ENCODE measurements around the gene LGI1. TPM values are rescaled to one million over a fixed set of nuclear protein-coding genes. Genes with fewer than 3 reads are reported as not detected.

LGI1 gene
- total and polyA plus RNA-seq, 2 experiments from 2014 or later: 0.56 to 2.6 TPM

DNA sequence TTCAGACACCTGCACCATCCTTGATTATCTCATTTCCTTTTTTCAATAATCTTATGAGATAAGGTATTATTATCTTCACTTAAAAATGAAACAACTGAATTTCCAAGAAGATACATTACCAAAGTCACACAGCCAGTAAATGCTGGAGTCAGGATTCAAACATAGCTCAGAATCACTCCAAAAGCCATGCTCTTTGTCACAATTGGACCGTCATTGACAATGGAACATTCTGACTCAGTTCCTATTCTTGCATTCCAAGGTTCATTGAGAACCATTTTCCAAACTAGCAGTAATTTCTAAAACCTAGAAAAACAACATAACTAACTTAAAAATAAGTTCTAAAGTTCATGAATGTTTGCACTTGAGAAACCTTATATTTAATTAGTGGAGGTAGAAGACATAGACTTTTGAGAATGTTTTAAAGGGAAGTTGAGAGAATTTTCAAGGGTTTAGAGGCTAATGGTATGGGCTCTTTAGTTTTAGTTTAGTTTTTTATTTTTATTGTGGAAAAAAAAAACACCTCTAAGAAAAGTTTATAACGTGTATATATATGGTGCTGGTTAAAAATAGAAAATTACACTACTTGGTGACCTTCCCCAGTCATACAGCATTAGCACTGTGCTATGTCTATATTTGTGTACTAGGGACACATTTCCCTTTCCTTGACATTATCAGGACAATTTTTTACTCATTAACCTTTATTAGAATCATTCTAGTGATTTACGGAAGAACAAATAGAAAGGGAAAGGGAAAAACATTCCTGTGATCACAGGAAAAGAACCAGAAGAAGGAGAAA, 30.9 kb downstream of the LGI1 start:
- H3K79me2 ChIP-seq: no peaks in the 10 kb centered on the region
- H3K36me3 ChIP-seq (replicated peaks; ENCODE audit: insufficient read depth, low read depth): no peaks in the 10 kb centered on the region
- no peak overlapping the region for H3K4me3 ChIP-seq
- no peaks in the 10 kb centered on the region for H3K9me2 ChIP-seq (replicated peaks; ENCODE audit: insufficient read depth)
- TF ChIP-seq EZH2phosphoT487 (IDR thresholded peaks at IDR 0.05; ENCODE audit: low read depth, severe bottlenecking, unreplicated experiment) (no peak), EZH2 (IDR thresholded peaks at IDR 0.05; ENCODE audit: borderline replicate concordance) (no peak)
- TF ChIP-seq, protein P1, sequence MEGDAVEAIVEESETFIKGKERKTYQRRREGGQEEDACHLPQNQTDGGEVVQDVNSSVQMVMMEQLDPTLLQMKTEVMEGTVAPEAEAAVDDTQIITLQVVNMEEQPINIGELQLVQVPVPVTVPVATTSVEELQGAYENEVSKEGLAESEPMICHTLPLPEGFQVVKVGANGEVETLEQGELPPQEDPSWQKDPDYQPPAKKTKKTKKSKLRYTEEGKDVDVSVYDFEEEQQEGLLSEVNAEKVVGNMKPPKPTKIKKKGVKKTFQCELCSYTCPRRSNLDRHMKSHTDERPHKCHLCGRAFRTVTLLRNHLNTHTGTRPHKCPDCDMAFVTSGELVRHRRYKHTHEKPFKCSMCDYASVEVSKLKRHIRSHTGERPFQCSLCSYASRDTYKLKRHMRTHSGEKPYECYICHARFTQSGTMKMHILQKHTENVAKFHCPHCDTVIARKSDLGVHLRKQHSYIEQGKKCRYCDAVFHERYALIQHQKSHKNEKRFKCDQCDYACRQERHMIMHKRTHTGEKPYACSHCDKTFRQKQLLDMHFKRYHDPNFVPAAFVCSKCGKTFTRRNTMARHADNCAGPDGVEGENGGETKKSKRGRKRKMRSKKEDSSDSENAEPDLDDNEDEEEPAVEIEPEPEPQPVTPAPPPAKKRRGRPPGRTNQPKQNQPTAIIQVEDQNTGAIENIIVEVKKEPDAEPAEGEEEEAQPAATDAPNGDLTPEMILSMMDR (IDR thresholded peaks at IDR 0.05; ENCODE audit: poor library complexity): no peak
- DNase-seq (ENCODE audit: low spot score): no peak
- H3K4me2 ChIP-seq: no peak overlapping the region
- H3K27me3 ChIP-seq: no peaks in the 10 kb centered on the region
- no peak overlapping the region for H2AFZ ChIP-seq
- no peaks in the 10 kb centered on the region for H3K9me3 ChIP-seq (ENCODE audit: low read depth)
- no peaks in the 10 kb centered on the region for H4K20me1 ChIP-seq (ENCODE audit: insufficient read depth, poor library complexity, severe bottlenecking)
- H3K27ac ChIP-seq: no peak overlapping the region
- H3K4me1 ChIP-seq (ENCODE audit: insufficient read depth): peaks cover 5% of the 10 kb centered on the region
- WGBS (ENCODE audit: low lambda C conversion rate, missing lambda C conversion rate): 73% methylated on average over 3 of the region's 3 CpGs

DNA sequence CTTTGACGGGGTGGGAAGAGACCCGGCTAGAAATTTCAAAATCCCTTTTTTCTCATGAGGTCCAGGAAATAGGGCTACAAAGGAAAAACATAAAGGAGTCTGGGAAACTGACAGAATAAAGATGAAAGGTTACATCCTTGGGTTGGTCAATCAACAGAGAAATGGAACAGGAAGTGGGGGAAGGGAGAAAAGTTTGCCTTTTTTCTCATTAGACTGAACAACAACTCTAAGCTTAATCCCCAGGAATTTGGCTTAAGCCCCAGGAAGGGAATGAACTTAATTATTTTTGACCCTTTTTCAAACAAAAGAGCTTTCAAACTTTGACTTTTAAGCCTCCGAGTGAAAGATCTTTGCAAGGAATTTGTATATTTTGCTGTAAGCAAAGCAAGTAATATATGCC, 32.7 kb downstream of the LGI1 start:
- H2AFZ ChIP-seq: peak overlapping the region; percentile 36

DNA sequence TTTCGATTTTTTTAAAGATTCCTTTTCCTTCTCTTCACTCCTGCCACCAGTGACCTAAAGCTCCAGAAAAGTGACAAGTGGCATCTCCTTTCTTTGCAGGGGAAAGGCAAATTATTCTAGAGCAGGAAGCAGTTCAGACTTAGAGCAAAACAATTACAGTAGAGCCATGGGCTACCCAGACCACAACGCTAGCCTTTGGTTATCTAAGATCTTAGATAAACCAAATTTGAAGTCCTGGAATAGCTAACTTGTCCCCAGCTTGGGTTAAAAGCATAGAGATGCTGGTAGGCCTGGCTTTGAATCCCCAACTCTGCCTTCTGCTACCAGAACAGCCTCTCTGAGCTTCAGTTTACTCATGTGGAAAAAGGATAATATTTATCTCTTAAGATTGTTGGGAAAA, 38.4 kb downstream of the LGI1 start:
- H3K4me1 ChIP-seq (ENCODE audit: insufficient read depth): no peaks in the 10 kb centered on the region
- no peaks in the 10 kb centered on the region for H3K36me3 ChIP-seq (replicated peaks; ENCODE audit: insufficient read depth, low read depth)
- no peak overlapping the region for H3K27ac ChIP-seq
- 58% methylated on average over 2 of the region's 2 CpGs for WGBS (ENCODE audit: low lambda C conversion rate, missing lambda C conversion rate)
- no peaks in the 10 kb centered on the region for H3K79me2 ChIP-seq
- H4K20me1 ChIP-seq (ENCODE audit: insufficient read depth, poor library complexity, severe bottlenecking): no peaks in the 10 kb centered on the region
- H3K9me3 ChIP-seq (ENCODE audit: low read depth): no peaks in the 10 kb centered on the region
- no peak overlapping the region for H2AFZ ChIP-seq
- TF ChIP-seq, protein P1 (IDR thresholded peaks at IDR 0.05; ENCODE audit: poor library complexity): no peak
- no peak for TF ChIP-seq EZH2phosphoT487 (IDR thresholded peaks at IDR 0.05; ENCODE audit: low read depth, severe bottlenecking, unreplicated experiment)
- TF ChIP-seq EZH2 (IDR thresholded peaks at IDR 0.05; ENCODE audit: borderline replicate concordance): no peak
- no peaks in the 10 kb centered on the region for H3K9me2 ChIP-seq (replicated peaks; ENCODE audit: insufficient read depth)
- no peak for DNase-seq (ENCODE audit: low spot score)
- H3K4me2 ChIP-seq: no peak overlapping the region
- no peaks in the 10 kb centered on the region for H3K27me3 ChIP-seq
- H3K4me3 ChIP-seq: no peak overlapping the region

More for the DNA sequence above, 32.7 kb downstream of the LGI1 start:
- TF ChIP-seq EZH2phosphoT487 (IDR thresholded peaks at IDR 0.05; ENCODE audit: low read depth, severe bottlenecking, unreplicated experiment): no peak
- no peak for TF ChIP-seq EZH2 (IDR thresholded peaks at IDR 0.05; ENCODE audit: borderline replicate concordance)
- TF ChIP-seq, protein P1 (IDR thresholded peaks at IDR 0.05; ENCODE audit: poor library complexity): no peak
- Histone ChIP-seq H4K20me1 (ENCODE audit: insufficient read depth, poor library complexity, severe bottlenecking) (no peaks in the 10 kb centered on the region), H3K9me3 (ENCODE audit: low read depth) (no peaks in the 10 kb centered on the region), H3K79me2 (no peaks in the 10 kb centered on the region), H3K4me2 (peak overlapping the region; percentile 15), H3K27me3 (no peaks in the 10 kb centered on the region), H3K27ac (peak overlapping the region; percentile 4), H3K4me3 (no peak overlapping the region), H3K4me1 (ENCODE audit: insufficient read depth) (peaks cover 5% of the 10 kb centered on the region), H3K9me2 (replicated peaks; ENCODE audit: insufficient read depth) (no peaks in the 10 kb centered on the region), H3K36me3 (replicated peaks; ENCODE audit: insufficient read depth, low read depth) (no peaks in the 10 kb centered on the region)
- DNase-seq (ENCODE audit: low spot score): no peak
- 21% methylated on average over 3 of the region's 3 CpGs for WGBS (ENCODE audit: low lambda C conversion rate, missing lambda C conversion rate)
